ENCODE data around the gene OR52H1. TPM values are rescaled to one million over a fixed set of nuclear protein-coding genes. Genes with fewer than 3 reads are reported as not detected.

OR52H1 gene
- total RNA-seq, 1 donor from 2014 or later: not detected

- DNase-seq: no peak
- TF ChIP-seq CTCF (IDR thresholded peaks at IDR 0.05; ENCODE audit: borderline replicate concordance): no peak
These were observed 39.7 kb downstream of the OR52H1 start for GRCh38 chr11:5508605-5509004.

GRCh38 chr11:5507933-5508305, 40.4 kb downstream of the OR52H1 start:
- Histone ChIP-seq H3K9me3 (replicated peaks) (no peaks in the 10 kb centered on the region), H3K4me3 (no peak overlapping the region), H3K27ac (replicated peaks) (no peak overlapping the region), H3K27me3 (ENCODE audit: low read depth) (peaks cover 5% of the 10 kb centered on the region), H3K4me1 (no peaks in the 10 kb centered on the region), H3K36me3 (no peaks in the 10 kb centered on the region)
- TF ChIP-seq CTCF (IDR thresholded peaks at IDR 0.05; ENCODE audit: borderline replicate concordance): no peak
- no peak for DNase-seq
- intact Hi-C loops (cut with micrococcal nuclease): no loop called here

More at GRCh38 chr11:5508605-5509004, 39.7 kb downstream of the OR52H1 start:
- H3K27me3 ChIP-seq (ENCODE audit: low read depth): peaks cover 5% of the 10 kb centered on the region
- intact Hi-C loops (cut with micrococcal nuclease): no loop called here
- H3K9me3 ChIP-seq (replicated peaks): no peaks in the 10 kb centered on the region
- H3K4me3 ChIP-seq: no peak overlapping the region
- H3K4me1 ChIP-seq: no peaks in the 10 kb centered on the region
- no peaks in the 10 kb centered on the region for H3K36me3 ChIP-seq
- no peak overlapping the region for H3K27ac ChIP-seq (replicated peaks)

- H3K4me3 ChIP-seq: no peak overlapping the region
- DNase-seq: no peak
- intact Hi-C loops (cut with micrococcal nuclease): no loop called here
- no peak overlapping the region for H3K27ac ChIP-seq (replicated peaks)
- no peaks in the 10 kb centered on the region for H3K9me3 ChIP-seq (replicated peaks)
- no peaks in the 10 kb centered on the region for H3K36me3 ChIP-seq
- H3K27me3 ChIP-seq (ENCODE audit: low read depth): peaks cover 5% of the 10 kb centered on the region
- H3K4me1 ChIP-seq: no peaks in the 10 kb centered on the region
- TF ChIP-seq CTCF (IDR thresholded peaks at IDR 0.05; ENCODE audit: borderline replicate concordance): no peak
These were observed 41.0 kb downstream of the OR52H1 start for GRCh38 chr11:5507177-5507932.

- no peak for DNase-seq
- Histone ChIP-seq H3K9me3 (replicated peaks) (no peaks in the 10 kb centered on the region), H3K4me3 (no peak overlapping the region), H3K36me3 (no peaks in the 10 kb centered on the region), H3K27me3 (ENCODE audit: low read depth) (peaks cover 5% of the 10 kb centered on the region), H3K27ac (replicated peaks) (no peak overlapping the region), H3K4me1 (no peaks in the 10 kb centered on the region)
- intact Hi-C loops (cut with micrococcal nuclease): no loop called here
- no peak for TF ChIP-seq CTCF (IDR thresholded peaks at IDR 0.05; ENCODE audit: borderline replicate concordance)
These were observed 42.8 kb downstream of the OR52H1 start for GRCh38 chr11:5505363-5506048.

- H3K36me3 ChIP-seq: no peaks in the 10 kb centered on the region
- H3K9me3 ChIP-seq (replicated peaks): no peaks in the 10 kb centered on the region
- no peak for TF ChIP-seq CTCF (IDR thresholded peaks at IDR 0.05; ENCODE audit: borderline replicate concordance)
- no peak overlapping the region for H3K4me3 ChIP-seq
- peaks cover 5% of the 10 kb centered on the region for H3K27me3 ChIP-seq (ENCODE audit: low read depth)
- DNase-seq: no peak
- intact Hi-C loops (cut with micrococcal nuclease): no loop called here
- H3K27ac ChIP-seq (replicated peaks): no peak overlapping the region
- H3K4me1 ChIP-seq: no peaks in the 10 kb centered on the region
These were observed 43.9 kb downstream of the OR52H1 start for GRCh38 chr11:5504403-5504921.
